B cell (primary cell): Measurements from ENCODE around the gene C3orf70.

Experiments
- EZH2 ChIP-seq: IDR thresholded peaks from 2 replicates; pipeline ENCODE4 v1.6.1; 2012; ENCODE audit warnings: borderline replicate concordance, low read depth, mild to moderate bottlenecking, moderate library complexity, low read length; ENCODE audit not compliant: insufficient read depth, poor library complexity, severe bottlenecking
- TF ChIP-seq, protein P1 (sequence below): fragments of 200-600 bp; IDR thresholded peaks from one replicate; pipeline ENCODE4 v1.8.0; 2022; ENCODE audit warnings: antibody characterized with exemption, mild to moderate bottlenecking

GRCh38 chr3:185060655-185061054 lies 92.2 kb downstream of the C3orf70 start:
- TF ChIP-seq, protein P1, sequence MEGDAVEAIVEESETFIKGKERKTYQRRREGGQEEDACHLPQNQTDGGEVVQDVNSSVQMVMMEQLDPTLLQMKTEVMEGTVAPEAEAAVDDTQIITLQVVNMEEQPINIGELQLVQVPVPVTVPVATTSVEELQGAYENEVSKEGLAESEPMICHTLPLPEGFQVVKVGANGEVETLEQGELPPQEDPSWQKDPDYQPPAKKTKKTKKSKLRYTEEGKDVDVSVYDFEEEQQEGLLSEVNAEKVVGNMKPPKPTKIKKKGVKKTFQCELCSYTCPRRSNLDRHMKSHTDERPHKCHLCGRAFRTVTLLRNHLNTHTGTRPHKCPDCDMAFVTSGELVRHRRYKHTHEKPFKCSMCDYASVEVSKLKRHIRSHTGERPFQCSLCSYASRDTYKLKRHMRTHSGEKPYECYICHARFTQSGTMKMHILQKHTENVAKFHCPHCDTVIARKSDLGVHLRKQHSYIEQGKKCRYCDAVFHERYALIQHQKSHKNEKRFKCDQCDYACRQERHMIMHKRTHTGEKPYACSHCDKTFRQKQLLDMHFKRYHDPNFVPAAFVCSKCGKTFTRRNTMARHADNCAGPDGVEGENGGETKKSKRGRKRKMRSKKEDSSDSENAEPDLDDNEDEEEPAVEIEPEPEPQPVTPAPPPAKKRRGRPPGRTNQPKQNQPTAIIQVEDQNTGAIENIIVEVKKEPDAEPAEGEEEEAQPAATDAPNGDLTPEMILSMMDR = no peak
- TF ChIP-seq EZH2 = no peak
